ENCODE results near the gene PLXNA2. TPM values are rescaled to one million over a fixed set of nuclear protein-coding genes. Genes with fewer than 3 reads are reported as not detected.

Gene PLXNA2
- total RNA-seq, 2 experiments from 2014 or later = 0.23 TPM; not detected in 1

DNA sequence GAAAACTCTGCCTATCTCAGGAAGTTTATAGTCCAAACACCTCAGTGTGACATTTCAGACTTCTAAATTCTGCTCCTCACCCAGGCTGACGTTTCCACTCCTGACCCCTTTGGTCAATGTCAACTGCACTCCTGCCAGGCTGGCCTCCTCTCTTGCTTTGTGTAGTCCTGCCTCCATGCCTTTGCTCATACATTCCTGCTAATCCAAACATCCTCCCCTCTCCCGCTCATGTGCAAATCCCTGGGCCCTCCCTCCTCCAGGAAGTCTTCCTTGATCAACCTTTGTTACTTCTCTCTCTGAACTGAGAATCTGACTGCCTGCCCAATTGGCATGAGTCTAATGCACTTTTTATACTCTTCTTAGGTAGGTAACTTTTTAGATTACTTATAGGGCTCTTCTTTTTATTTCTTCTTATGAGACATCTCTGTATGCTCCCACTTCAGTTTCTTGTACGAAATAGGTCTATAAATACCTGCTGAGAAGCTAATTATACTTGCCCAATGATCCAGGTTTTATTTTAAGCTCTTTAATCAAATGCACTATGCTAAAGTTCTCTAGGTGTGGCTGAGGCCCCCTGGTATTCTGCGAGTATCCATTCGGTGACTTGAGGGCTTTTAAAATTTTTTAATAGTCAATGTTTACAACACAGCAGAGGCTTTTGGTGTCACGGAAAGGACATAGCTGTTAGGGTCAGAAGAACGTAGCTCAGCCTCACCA, 128.1 kb downstream of the PLXNA2 start:
- Histone ChIP-seq H3K36me3 (ENCODE audit: insufficient read depth, low read length) (no peaks in the 10 kb centered on the region), H3K9me3 (ENCODE audit: low read length) (no peaks in the 10 kb centered on the region), H3K9me2 (ENCODE audit: insufficient read depth, low read length) (no peaks in the 10 kb centered on the region), H3K27ac (ENCODE audit: low read depth, low read length, poor library complexity, severe bottlenecking) (no peak overlapping the region), H3K4me1 (ENCODE audit: insufficient read depth, low read length, poor library complexity, severe bottlenecking) (no peaks in the 10 kb centered on the region), H3K79me2 (ENCODE audit: insufficient read depth, low read depth, low read length) (no peaks in the 10 kb centered on the region), H3K4me3 (ENCODE audit: low read depth, low read length, poor library complexity, severe bottlenecking) (no peak overlapping the region), H2AFZ (ENCODE audit: low read length) (no peak overlapping the region), H4K20me1 (ENCODE audit: insufficient read depth, low read length) (no peaks in the 10 kb centered on the region), H3K4me2 (ENCODE audit: low read length) (no peak overlapping the region)
- BruUV-seq (replicated peaks) = no TSS peak
- no peak for DNase-seq (ENCODE audit: low spot score)
- TF ChIP-seq EZH2phosphoT487 (IDR thresholded peaks at IDR 0.05; ENCODE audit: borderline replicate concordance, low read depth, low read length) (no peak), CTCF (conservative IDR thresholded peaks at IDR 0.05; ENCODE audit: low read length) (no peak)
- ChIA-PET POLR2A (no interaction called here), CTCF (ENCODE audit: unreplicated experiment) (no interaction called here)
- intact Hi-C loops (cut with micrococcal nuclease; ENCODE audit: unreplicated experiment) = no loop called here

- CTCF ChIA-PET (ENCODE audit: unreplicated experiment) = no interaction called here
- no peak overlapping the region for H3K27ac ChIP-seq (ENCODE audit: low read depth, low read length, poor library complexity, severe bottlenecking)
- no peak overlapping the region for H3K4me3 ChIP-seq (ENCODE audit: low read depth, low read length, poor library complexity, severe bottlenecking)
- POLR2A ChIA-PET = interaction anchor here (0.5 to 1.2 kb wide), 3 partner anchors 15 to 600 kb away, joined by 3 to 7 read pairs (median 3); no protein-coding TSS in a partner anchor
- H3K9me3 ChIP-seq (ENCODE audit: low read length) = no peaks in the 10 kb centered on the region
- H3K36me3 ChIP-seq (ENCODE audit: insufficient read depth, low read length) = no peaks in the 10 kb centered on the region
- H2AFZ ChIP-seq (ENCODE audit: low read length) = no peak overlapping the region
- no peaks in the 10 kb centered on the region for H4K20me1 ChIP-seq (ENCODE audit: insufficient read depth, low read length)
- no peak overlapping the region for H3K4me2 ChIP-seq (ENCODE audit: low read length)
- TF ChIP-seq EZH2phosphoT487 (IDR thresholded peaks at IDR 0.05; ENCODE audit: borderline replicate concordance, low read depth, low read length) = no peak
- TF ChIP-seq CTCF (conservative IDR thresholded peaks at IDR 0.05; ENCODE audit: low read length) = no peak
- H3K9me2 ChIP-seq (ENCODE audit: insufficient read depth, low read length) = no peaks in the 10 kb centered on the region
- H3K79me2 ChIP-seq (ENCODE audit: insufficient read depth, low read depth, low read length) = no peaks in the 10 kb centered on the region
- H3K4me1 ChIP-seq (ENCODE audit: insufficient read depth, low read length, poor library complexity, severe bottlenecking) = no peaks in the 10 kb centered on the region
- intact Hi-C loops (cut with micrococcal nuclease; ENCODE audit: unreplicated experiment) = no loop called here
- BruUV-seq (replicated peaks) = no TSS peak
- DNase-seq (ENCODE audit: low spot score) = no peak
These were observed 131.2 kb downstream of the PLXNA2 start for GRCh38 chr1:208113011-208113410.

GRCh38 chr1:208112401-208112800, 131.8 kb downstream of the PLXNA2 start:
- Histone ChIP-seq H3K4me2 (ENCODE audit: low read length) (no peak overlapping the region), H2AFZ (ENCODE audit: low read length) (no peak overlapping the region), H3K27ac (ENCODE audit: low read depth, low read length, poor library complexity, severe bottlenecking) (no peak overlapping the region), H3K4me1 (ENCODE audit: insufficient read depth, low read length, poor library complexity, severe bottlenecking) (no peaks in the 10 kb centered on the region), H3K4me3 (ENCODE audit: low read depth, low read length, poor library complexity, severe bottlenecking) (no peak overlapping the region), H3K9me3 (ENCODE audit: low read length) (no peaks in the 10 kb centered on the region), H3K79me2 (ENCODE audit: insufficient read depth, low read depth, low read length) (no peaks in the 10 kb centered on the region), H4K20me1 (ENCODE audit: insufficient read depth, low read length) (no peaks in the 10 kb centered on the region), H3K36me3 (ENCODE audit: insufficient read depth, low read length) (no peaks in the 10 kb centered on the region), H3K9me2 (ENCODE audit: insufficient read depth, low read length) (no peaks in the 10 kb centered on the region)
- no peak for DNase-seq (ENCODE audit: low spot score)
- POLR2A ChIA-PET = interaction anchor here (0.6 to 1.2 kb wide), 2 partner anchors 15 to 76 kb away, joined by 3 read pairs; no protein-coding TSS in a partner anchor
- intact Hi-C loops (cut with micrococcal nuclease; ENCODE audit: unreplicated experiment) = no loop called here
- no TSS peak for BruUV-seq (replicated peaks)
- TF ChIP-seq EZH2phosphoT487 (IDR thresholded peaks at IDR 0.05; ENCODE audit: borderline replicate concordance, low read depth, low read length) = no peak
- TF ChIP-seq CTCF (conservative IDR thresholded peaks at IDR 0.05; ENCODE audit: low read length) = no peak
- CTCF ChIA-PET (ENCODE audit: unreplicated experiment) = no interaction called here

Data from OCI-LY7 (cell line).